ENCODE results near the gene SLC39A11. TPM values are rescaled to one million over a fixed set of nuclear protein-coding genes. Genes with fewer than 3 reads are reported as not detected.

Gene SLC39A11
- total and polyA plus RNA-seq, 2 of the 13 experiments (the other 11 are each of a cell fraction or from before 2014, with no cell fraction given): 17.2 to 31.5 TPM

DNA sequence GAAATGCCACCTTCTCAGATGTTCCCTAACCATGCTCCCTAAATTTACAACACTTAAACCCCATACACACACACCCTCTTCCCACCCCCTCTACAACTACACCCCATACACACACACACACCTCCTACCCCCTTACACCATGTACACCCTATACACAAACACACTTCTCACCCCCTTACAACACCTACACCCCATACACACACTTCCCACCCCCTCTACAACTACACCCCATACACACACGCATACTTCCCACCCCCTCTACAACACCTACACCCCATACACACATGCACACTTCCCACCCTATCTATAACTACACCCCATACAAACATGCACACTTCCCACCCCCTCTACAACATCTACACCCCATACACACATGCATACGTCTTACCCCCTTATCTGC, 172.0 kb downstream of the SLC39A11 start:
- H3K4me2 ChIP-seq (ENCODE audit: low read depth, low read length): no peak overlapping the region
- FAIRE-seq (no peak), ATAC-seq (no peak), DNase-seq (ENCODE audit: low spot score) (no peak)
- intact Hi-C loops (cut with micrococcal nuclease; ENCODE audit: unreplicated experiment): no loop called here
- in situ Hi-C loops (cut with HindIII; ENCODE audit: extremely low pct_ligation_motif_present, low pct_unique_long_range_greater_than_20kb): no loop called here
- H3K36me3 ChIP-seq (replicated peaks in 1 of 2; ENCODE audit: control insufficient read depth in 1 of 2, insufficient read depth in 2 of 2, low read length in 2 of 2): no peaks in the 10 kb centered on the region; a peak in 1 of 5 replicates
- H3K27me3 ChIP-seq (ENCODE audit: control insufficient read depth in 1 of 2, insufficient read depth in 2 of 2, low read length in 2 of 2): no peaks in the 10 kb centered on the region
- no peaks in the 10 kb centered on the region for H4K20me1 ChIP-seq (ENCODE audit: insufficient read depth, low read length)
- ChIA-PET POLR2A (no interaction called here), CTCF (ENCODE audit: low intra/inter-chr PET ratio, low total read pairs) (no interaction called here)
- no peaks in the 10 kb centered on the region for H3K79me2 ChIP-seq (ENCODE audit: insufficient read depth, low read length)
- no TSS peak for BruUV-seq (replicated peaks)
- H3K9me3 ChIP-seq (ENCODE audit: low read length): no peaks in the 10 kb centered on the region
- TF ChIP-seq HNRNPK (IDR thresholded peaks at IDR 0.05; ENCODE audit: low read depth, low read length, poor library complexity, severe bottlenecking) (peak; percentile 8), NONO (IDR thresholded peaks at IDR 0.05) (0 out of 2 replicates have a peak, but pooled peaks have one; percentile 11), NONO (CRISPR knock-in tag; conservative IDR thresholded peaks at IDR 0.05) (no peak), ZNF549 (CRISPR knock-in tag; IDR thresholded peaks at IDR 0.05) (no peak)
- no peak overlapping the region for H2AFZ ChIP-seq (ENCODE audit: low read length)
- no peak overlapping the region for H3K4me3 ChIP-seq (replicated peaks in 1 of 3; ENCODE audit: insufficient read depth in 1 of 3, low read depth in 2 of 3, low read length in 3 of 3)
- H3K27ac ChIP-seq (ENCODE audit: extremely low read length, insufficient read depth, low read length): no peak overlapping the region
- 94% methylated on average over 2 of the region's 2 CpGs for WGBS (ENCODE audit: low lambda C conversion rate)
- H3K9ac ChIP-seq (ENCODE audit: insufficient read depth, low read depth, low read length): no peak overlapping the region
- H3K4me1 ChIP-seq (ENCODE audit: insufficient read depth, low read length): no peaks in the 10 kb centered on the region

DNA sequence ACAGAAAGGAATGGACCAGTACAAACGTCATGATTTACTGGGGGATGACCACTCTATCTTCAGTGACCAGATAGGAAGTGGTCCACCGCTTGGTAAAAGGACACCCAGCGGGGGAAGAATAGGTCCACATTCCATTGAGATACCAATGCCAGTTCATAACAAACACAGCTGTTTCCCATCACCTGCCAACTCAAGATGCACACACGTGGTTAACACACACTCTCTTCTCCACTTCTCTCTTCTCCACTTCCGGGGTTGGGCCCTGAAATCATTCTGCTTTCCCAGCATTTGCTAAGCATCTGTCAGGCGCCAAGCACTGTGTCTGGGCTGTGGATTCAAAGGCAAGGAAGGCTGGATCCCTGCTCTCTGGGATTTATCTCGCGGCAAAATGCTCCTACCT, 175.5 kb downstream of the SLC39A11 start:
- Histone ChIP-seq H3K4me3 (replicated peaks in 1 of 3; ENCODE audit: insufficient read depth in 1 of 3, low read depth in 2 of 3, low read length in 3 of 3) (no peak overlapping the region), H3K36me3 (replicated peaks in 1 of 2; ENCODE audit: control insufficient read depth in 1 of 2, insufficient read depth in 2 of 2, low read length in 2 of 2) (no peaks in the 10 kb centered on the region; a peak in 1 of 5 replicates), H3K4me2 (ENCODE audit: low read depth, low read length) (no peak overlapping the region), H3K9ac (ENCODE audit: insufficient read depth, low read depth, low read length) (no peak overlapping the region), H3K27ac (ENCODE audit: extremely low read length, insufficient read depth, low read length) (no peak overlapping the region), H3K9me3 (ENCODE audit: low read length) (no peaks in the 10 kb centered on the region), H3K27me3 (ENCODE audit: control insufficient read depth in 1 of 2, insufficient read depth in 2 of 2, low read length in 2 of 2) (no peaks in the 10 kb centered on the region), H3K4me1 (ENCODE audit: insufficient read depth, low read length) (no peaks in the 10 kb centered on the region), H3K79me2 (ENCODE audit: insufficient read depth, low read length) (no peaks in the 10 kb centered on the region), H2AFZ (ENCODE audit: low read length) (no peak overlapping the region), H4K20me1 (ENCODE audit: insufficient read depth, low read length) (no peaks in the 10 kb centered on the region)
- no TSS peak for BruUV-seq (replicated peaks)
- FAIRE-seq (no peak), ATAC-seq (no peak), DNase-seq (ENCODE audit: low spot score) (no peak)
- WGBS (ENCODE audit: low lambda C conversion rate): 93% methylated on average over 8 of the region's 8 CpGs
- ChIA-PET POLR2A (no interaction called here), CTCF (ENCODE audit: low intra/inter-chr PET ratio, low total read pairs) (no interaction called here)
- in situ Hi-C loops (cut with HindIII; ENCODE audit: extremely low pct_ligation_motif_present, low pct_unique_long_range_greater_than_20kb): loop anchor here (10.0 kb wide), 1 partner anchor 62 kb away; no protein-coding TSS in a partner anchor
- intact Hi-C loops (cut with micrococcal nuclease; ENCODE audit: unreplicated experiment): no loop called here
- TF ChIP-seq MTA1 (CRISPR knock-in tag; IDR thresholded peaks at IDR 0.05; ENCODE audit: borderline replicate concordance) (no peak), SKIL (CRISPR knock-in tag; IDR thresholded peaks at IDR 0.05; ENCODE audit: borderline replicate concordance) (no peak), ERF (CRISPR knock-in tag; IDR thresholded peaks at IDR 0.05) (no peak), MBNL3 (CRISPR knock-in tag; conservative IDR thresholded peaks at IDR 0.05) (no peak), ZNF569 (CRISPR knock-in tag; IDR thresholded peaks at IDR 0.05; ENCODE audit: borderline replicate concordance) (no peak), SOX6 (IDR thresholded peaks at IDR 0.05) (no peak), SOX6 (CRISPR knock-in tag; IDR thresholded peaks at IDR 0.05) (no peak), FOXK1 (CRISPR knock-in tag; IDR thresholded peaks at IDR 0.05; ENCODE audit: borderline replicate concordance, low read depth) (no peak), ZNF598 (CRISPR knock-in tag; IDR thresholded peaks at IDR 0.05; ENCODE audit: borderline replicate concordance) (no peak)
- TF ChIP-seq, protein P1, sequence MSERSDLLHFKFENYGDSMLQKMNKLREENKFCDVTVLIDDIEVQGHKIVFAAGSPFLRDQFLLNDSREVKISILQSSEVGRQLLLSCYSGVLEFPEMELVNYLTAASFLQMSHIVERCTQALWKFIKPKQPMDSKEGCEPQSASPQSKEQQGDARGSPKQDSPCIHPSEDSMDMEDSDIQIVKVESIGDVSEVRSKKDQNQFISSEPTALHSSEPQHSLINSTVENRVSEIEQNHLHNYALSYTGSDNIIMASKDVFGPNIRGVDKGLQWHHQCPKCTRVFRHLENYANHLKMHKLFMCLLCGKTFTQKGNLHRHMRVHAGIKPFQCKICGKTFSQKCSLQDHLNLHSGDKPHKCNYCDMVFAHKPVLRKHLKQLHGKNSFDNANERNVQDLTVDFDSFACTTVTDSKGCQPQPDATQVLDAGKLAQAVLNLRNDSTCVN (CRISPR knock-in tag; IDR thresholded peaks at IDR 0.05; ENCODE audit: borderline replicate concordance): no peak

Data from HepG2 (cell line).